PC-9 (cell line): ENCODE results near the gene PKP2. TPM values are rescaled to one million over a fixed set of nuclear protein-coding genes. Genes with fewer than 3 reads are reported as not detected.

Experiments used
- BruUV-seq: library from RNA; stranded (reverse); fragments of 400-500 nt; replicated peaks from 2 replicates; lab custom pipeline; 2021; lab: Mats Ljungman, UMichigan
- CTCF ChIA-PET: fragments of 300-600 bp; sonication (Branson Sonifier 250); formaldehyde crosslinking; loops from one replicate; lab custom pipeline; 2022; ENCODE audit warnings: antibody characterized with exemption; lab: Charles Lee
- POLR2A ChIA-PET: fragments of 300-600 bp; sonication (Branson Sonifier 250); formaldehyde crosslinking; loops from one replicate; lab custom pipeline; 2022; ENCODE audit warnings: antibody characterized with exemption; ENCODE audit not compliant: unreplicated experiment; lab: Charles Lee
- DNase-seq, 2 experiments: peaks; one replicate each; pipeline versions ENCODE4 v3.0.0 to v3.0.0-alpha.2; 2015 to 2022; ENCODE audit warnings: mixed read lengths in 1 of 2
- H2AFZ ChIP-seq: fragments of 200-600 bp; sonication (generic); 2 replicates; pipeline ENCODE4 v1.8.1; 2017; ENCODE audit warnings: antibody characterized with exemption
- H3F3A ChIP-seq: fragments of 200-600 bp; sonication (generic); 2 replicates; pipeline ENCODE4 v1.8.1; 2017; ENCODE audit warnings: antibody characterized with exemption, mild to moderate bottlenecking, low read depth; ENCODE audit not compliant: insufficient read depth
- H3K27ac ChIP-seq: fragments of 200-600 bp; sonication (generic); 2 replicates; pipeline ENCODE4 v1.6.1; 2016; ENCODE audit warnings: mixed run types
- H3K27me3 ChIP-seq: fragments of 200-600 bp; sonication (generic); 2 replicates; pipeline ENCODE4 v1.6.1; 2016; ENCODE audit warnings: low read depth, mixed run types; ENCODE audit not compliant: insufficient read depth
- H3K36me3 ChIP-seq: fragments of 200-600 bp; sonication (generic); 2 replicates; pipeline ENCODE4 v1.6.1; 2016; ENCODE audit warnings: low read depth, mixed run types
- H3K4me1 ChIP-seq: fragments of 200-600 bp; sonication (generic); replicated peaks from 2 replicates; pipeline ENCODE4 v1.6.1; 2016; ENCODE audit warnings: mixed run types; ENCODE audit not compliant: insufficient read depth
- H3K4me2 ChIP-seq: fragments of 200-600 bp; sonication (generic); 2 replicates; pipeline ENCODE4 v1.6.1; 2017; ENCODE audit warnings: mixed run types
- H3K4me3 ChIP-seq: fragments of 200-600 bp; sonication (generic); 2 replicates; pipeline ENCODE4 v1.6.1; 2016; ENCODE audit warnings: mixed run types
- H3K79me2 ChIP-seq: fragments of 200-600 bp; sonication (generic); 2 replicates; pipeline ENCODE4 v1.6.1; 2017; ENCODE audit warnings: low read depth, mixed run types
- H3K9me2 ChIP-seq: fragments of 200-600 bp; sonication (generic); 2 replicates; pipeline ENCODE4 v1.8.1; 2017; ENCODE audit warnings: mild to moderate bottlenecking; ENCODE audit not compliant: insufficient read depth
- H3K9me3 ChIP-seq: fragments of 200-600 bp; sonication (generic); 2 replicates; pipeline ENCODE4 v1.8.1; 2016; ENCODE audit warnings: low read depth; ENCODE audit not compliant: insufficient read depth
- H4K20me1 ChIP-seq: fragments of 200-600 bp; sonication (generic); 2 replicates; pipeline ENCODE4 v1.8.1; 2017; ENCODE audit not compliant: insufficient read depth
- EZH2 ChIP-seq: fragments of 200-600 bp; sonication (generic); IDR thresholded peaks from 2 replicates; pipeline ENCODE4 v1.8.0; 2017; ENCODE audit warnings: antibody characterized with exemption, low read depth
- intact Hi-C: fragments of 100-400 bp; cut with micrococcal nuclease; formaldehyde crosslinking; loops from one replicate; pipeline ENCODE4 v1.10.0; 2022; ENCODE audit not compliant: unreplicated experiment
- total RNA-seq: library from RNA; stranded (reverse); gene quantifications from 2 replicates; pipeline ENCODE4 v1.2.3, GENCODE V29; 2021
- TF ChIP-seq, protein P1 (sequence below): fragments of 200-600 bp; sonication (generic); conservative IDR thresholded peaks from 2 replicates; pipeline ENCODE4 v1.6.1; 2017; ENCODE audit warnings: mixed run types, antibody characterized with exemption, mild to moderate bottlenecking, moderate library complexity

The PKP2 gene
- total RNA-seq, 1 experiment from 2014 or later: 88.1 TPM

DNA sequence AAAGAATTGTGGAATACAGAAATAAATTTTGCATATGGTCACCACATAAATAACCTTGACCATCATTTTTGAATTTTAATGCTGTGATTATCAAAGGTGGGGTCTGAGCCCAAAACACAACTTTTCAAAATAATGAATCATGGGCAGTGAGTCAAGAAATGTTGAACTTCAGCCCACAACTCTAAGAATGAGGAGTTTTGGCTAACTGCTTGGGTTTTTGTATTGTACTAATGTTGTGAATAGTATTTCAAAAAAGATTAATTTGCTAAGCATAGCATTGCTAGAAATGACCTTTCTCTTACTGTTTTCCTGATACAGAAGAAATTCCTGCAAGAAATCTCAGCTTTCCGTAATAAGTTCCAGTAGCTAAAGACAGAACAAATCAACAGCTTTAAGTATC, 116.5 kb downstream of the PKP2 start:
- Histone ChIP-seq H3K9me2 (no peaks in the 10 kb centered on the region; the same call in 1 of the 2 replicates), H3K4me3 (no peak overlapping the region), H3K27me3 (no peaks in the 10 kb centered on the region), H3K36me3 (no peaks in the 10 kb centered on the region), H3K79me2 (no peaks in the 10 kb centered on the region), H3K9me3 (no peaks in the 10 kb centered on the region), H3K27ac (no peak overlapping the region), H3K4me1 (no peaks in the 10 kb centered on the region), H4K20me1 (no peaks in the 10 kb centered on the region), H3K4me2 (no peak overlapping the region), H3F3A (no peaks in the 10 kb centered on the region; the same call in 1 of the 2 replicates), H2AFZ (no peak overlapping the region)
- POLR2A ChIA-PET: no interaction called here
- TF ChIP-seq EZH2: no peak
- TF ChIP-seq, protein P1, sequence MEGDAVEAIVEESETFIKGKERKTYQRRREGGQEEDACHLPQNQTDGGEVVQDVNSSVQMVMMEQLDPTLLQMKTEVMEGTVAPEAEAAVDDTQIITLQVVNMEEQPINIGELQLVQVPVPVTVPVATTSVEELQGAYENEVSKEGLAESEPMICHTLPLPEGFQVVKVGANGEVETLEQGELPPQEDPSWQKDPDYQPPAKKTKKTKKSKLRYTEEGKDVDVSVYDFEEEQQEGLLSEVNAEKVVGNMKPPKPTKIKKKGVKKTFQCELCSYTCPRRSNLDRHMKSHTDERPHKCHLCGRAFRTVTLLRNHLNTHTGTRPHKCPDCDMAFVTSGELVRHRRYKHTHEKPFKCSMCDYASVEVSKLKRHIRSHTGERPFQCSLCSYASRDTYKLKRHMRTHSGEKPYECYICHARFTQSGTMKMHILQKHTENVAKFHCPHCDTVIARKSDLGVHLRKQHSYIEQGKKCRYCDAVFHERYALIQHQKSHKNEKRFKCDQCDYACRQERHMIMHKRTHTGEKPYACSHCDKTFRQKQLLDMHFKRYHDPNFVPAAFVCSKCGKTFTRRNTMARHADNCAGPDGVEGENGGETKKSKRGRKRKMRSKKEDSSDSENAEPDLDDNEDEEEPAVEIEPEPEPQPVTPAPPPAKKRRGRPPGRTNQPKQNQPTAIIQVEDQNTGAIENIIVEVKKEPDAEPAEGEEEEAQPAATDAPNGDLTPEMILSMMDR: no peak
- CTCF ChIA-PET: no interaction called here
- BruUV-seq: no TSS peak
- intact Hi-C loops: no loop called here
- DNase-seq: no peak

DNA sequence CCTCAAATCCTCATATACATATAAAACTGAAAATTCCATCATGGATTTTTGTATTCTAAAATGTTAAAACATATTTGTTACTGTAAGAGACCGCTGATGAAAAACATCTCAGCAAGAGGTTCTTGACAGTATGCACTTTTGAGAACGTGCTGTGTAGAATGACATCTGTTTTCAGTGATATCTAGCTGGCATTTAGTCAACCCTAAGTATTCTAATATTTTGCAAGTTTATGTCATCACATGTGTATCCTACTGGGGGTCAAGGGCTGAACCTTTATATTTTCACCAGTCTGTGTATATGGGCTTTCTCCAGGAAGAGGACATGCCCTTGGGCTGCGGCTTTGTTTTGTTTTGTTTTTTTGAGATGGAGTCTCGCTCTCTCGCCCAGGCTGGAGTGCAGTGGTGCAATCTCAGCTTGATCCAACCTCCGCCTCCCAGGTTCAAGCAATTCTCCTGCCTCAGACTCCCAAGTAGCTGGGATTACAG, 118.8 kb downstream of the PKP2 start:
- H3K4me2 ChIP-seq: no peak overlapping the region
- TF ChIP-seq EZH2: no peak
- TF ChIP-seq, protein P1: no peak
- no peak overlapping the region for H2AFZ ChIP-seq
- BruUV-seq: no TSS peak
- H3K79me2 ChIP-seq: no peaks in the 10 kb centered on the region
- CTCF ChIA-PET: no interaction called here
- H3K4me3 ChIP-seq: no peak overlapping the region
- no peak for DNase-seq
- POLR2A ChIA-PET: no interaction called here
- H4K20me1 ChIP-seq: no peaks in the 10 kb centered on the region
- H3F3A ChIP-seq: no peaks in the 10 kb centered on the region; the same call in 1 of the 2 replicates
- intact Hi-C loops: no loop called here
- no peaks in the 10 kb centered on the region for H3K36me3 ChIP-seq
- no peaks in the 10 kb centered on the region for H3K9me2 ChIP-seq
- H3K9me3 ChIP-seq: no peaks in the 10 kb centered on the region
- H3K27me3 ChIP-seq: no peaks in the 10 kb centered on the region
- no peak overlapping the region for H3K27ac ChIP-seq
- H3K4me1 ChIP-seq: no peaks in the 10 kb centered on the region

DNA sequence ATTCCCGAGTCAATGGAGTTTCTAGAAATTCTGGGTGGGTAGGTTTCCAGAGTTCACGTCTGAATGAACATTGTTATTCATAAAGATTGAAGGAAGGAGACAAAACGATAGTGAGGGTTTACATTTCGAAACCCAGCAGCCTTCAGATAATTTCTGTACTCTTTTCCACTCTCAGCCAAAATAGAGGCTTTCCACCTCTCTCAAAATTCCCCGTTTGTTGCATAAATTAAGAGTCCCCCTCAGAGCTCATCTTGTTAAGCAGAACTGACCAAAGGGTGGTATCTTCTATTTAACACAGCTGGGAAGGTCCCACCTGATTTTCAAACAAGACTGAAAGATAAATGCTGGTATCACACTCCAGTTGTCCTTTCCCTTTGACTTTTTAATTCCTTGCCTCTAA, 119.4 kb downstream of the PKP2 start:
- H3K27ac ChIP-seq: no peak overlapping the region
- no peak overlapping the region for H2AFZ ChIP-seq
- no peak for TF ChIP-seq EZH2
- TF ChIP-seq, protein P1: no peak
- H3K79me2 ChIP-seq: no peaks in the 10 kb centered on the region
- DNase-seq: no peak
- no peaks in the 10 kb centered on the region for H4K20me1 ChIP-seq
- H3K27me3 ChIP-seq: no peaks in the 10 kb centered on the region
- H3K4me3 ChIP-seq: no peak overlapping the region
- POLR2A ChIA-PET: no interaction called here
- no peaks in the 10 kb centered on the region for H3K36me3 ChIP-seq
- intact Hi-C loops: no loop called here
- BruUV-seq: no TSS peak
- CTCF ChIA-PET: no interaction called here
- H3K9me3 ChIP-seq: no peaks in the 10 kb centered on the region
- H3K9me2 ChIP-seq: no peaks in the 10 kb centered on the region
- H3K4me2 ChIP-seq: no peak overlapping the region
- H3F3A ChIP-seq: no peaks in the 10 kb centered on the region; the same call in 1 of the 2 replicates
- no peaks in the 10 kb centered on the region for H3K4me1 ChIP-seq
